Left lobe of liver (tissue), 2 donors: ENCODE data around the gene INTS1. TPM values are rescaled to one million over a fixed set of nuclear protein-coding genes. Genes with fewer than 3 reads are reported as not detected.

Experiments used
- ATAC-seq: fragments of 200-7000 bp; cut with Tn5 transposase; one replicate; pipeline ENCODE4 v1.9.1; 2020; ENCODE audit warnings: mild to moderate bottlenecking, moderate library complexity
- DNase-seq: peaks from one replicate; pipeline ENCODE4 v3.0.0-alpha.2; 2020; ENCODE audit warnings: low spot score
- total RNA-seq: library from RNA; stranded (reverse); gene quantifications from one replicate; pipeline ENCODE4 v1.2.1, GENCODE V29; 2021
- donor health status: DM: no; HTN: no; CAD: no; lungs with moderate emphysema.
- donor health status: DM: no; HTN: yes; CAD: no.

Gene INTS1
- total RNA-seq, 1 donor from 2014 or later: 55.5 TPM

DNA sequence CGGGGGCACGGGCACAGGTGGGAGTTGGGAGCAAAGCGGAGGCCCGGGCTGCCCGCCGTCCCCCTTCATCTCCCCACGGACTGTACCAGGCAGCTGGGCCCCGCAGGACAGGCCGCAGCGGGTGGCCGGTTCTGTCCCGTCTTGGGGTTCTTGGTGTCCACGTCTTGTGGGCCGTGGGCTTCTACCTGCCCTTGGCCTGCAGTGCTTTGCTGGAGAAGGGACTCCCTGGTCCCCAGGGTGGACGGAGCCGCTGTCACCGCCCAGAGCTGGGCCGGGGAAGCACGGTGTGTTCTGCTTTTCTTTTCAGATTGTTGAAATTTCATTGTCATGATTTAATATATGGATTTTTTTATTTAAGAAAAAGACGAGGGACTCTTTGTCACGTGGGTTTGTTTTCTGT is 38.1 kb upstream of the INTS1 start:
- ATAC-seq (no peak), DNase-seq (peak; percentile 45)

DNA sequence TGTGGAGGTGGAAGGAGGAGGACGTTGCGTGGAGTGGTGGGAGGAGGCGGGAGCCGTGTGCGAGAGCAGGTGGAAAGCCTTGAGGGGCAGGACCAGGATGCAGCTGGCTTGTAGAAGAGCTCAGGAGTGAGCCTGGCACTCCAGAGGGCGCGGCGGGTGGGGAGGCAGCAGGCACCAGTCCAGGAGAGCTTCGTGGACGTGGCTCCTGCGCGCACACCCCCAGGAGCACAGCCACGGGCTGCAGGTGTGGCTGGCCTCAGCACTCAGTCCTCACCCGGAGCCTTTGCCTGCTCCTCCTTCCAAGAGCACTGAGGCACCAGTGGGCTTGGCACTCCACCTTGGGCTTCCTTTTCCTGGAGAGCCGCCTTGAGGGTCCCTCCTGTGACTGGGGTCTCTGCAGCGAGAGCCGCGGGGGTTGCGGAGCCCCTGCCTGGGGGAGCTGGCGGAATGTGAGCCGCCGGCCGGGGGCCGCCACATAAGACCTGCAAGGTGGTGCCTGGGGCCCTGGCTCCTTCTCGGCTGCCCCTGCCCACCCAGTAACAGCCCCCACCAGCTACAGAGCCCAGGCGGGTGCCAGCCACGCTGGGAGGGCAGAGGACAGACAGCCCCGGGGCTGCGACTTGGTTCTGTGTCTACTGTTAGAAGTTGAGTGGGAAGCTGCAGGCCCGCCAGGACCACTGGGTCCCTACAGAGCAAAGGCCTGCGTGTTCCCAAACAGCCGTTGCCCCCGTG is 37.4 kb upstream of the INTS1 start:
- DNase-seq (peak; percentile 48), ATAC-seq (no peak)

DNA sequence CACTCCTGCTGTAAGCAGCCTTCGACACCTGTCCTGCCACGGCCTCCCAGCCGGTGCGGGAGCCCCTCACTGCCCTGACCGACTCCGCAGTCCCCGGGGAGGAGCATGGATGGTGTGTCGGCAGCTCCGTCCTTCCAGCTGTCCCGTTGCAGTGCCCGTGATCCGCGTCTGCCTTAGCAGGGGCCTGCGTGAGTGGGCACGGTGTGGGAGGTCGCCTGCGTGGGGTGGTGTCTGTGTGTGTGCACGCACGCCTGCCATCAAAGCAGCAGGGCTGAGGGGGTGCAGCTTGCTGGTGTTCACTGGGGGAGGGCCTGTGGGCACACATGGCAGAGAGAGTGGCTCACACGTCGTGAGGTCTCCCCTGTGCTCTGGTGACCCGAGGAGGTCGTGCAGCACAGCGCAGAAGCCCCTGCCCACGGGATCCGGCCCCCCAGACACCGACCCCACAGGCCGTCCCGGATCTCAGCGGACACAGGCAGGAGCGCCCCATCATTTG is 36.6 kb upstream of the INTS1 start:
- DNase-seq: peak; percentile 47
- ATAC-seq: no peak

DNA sequence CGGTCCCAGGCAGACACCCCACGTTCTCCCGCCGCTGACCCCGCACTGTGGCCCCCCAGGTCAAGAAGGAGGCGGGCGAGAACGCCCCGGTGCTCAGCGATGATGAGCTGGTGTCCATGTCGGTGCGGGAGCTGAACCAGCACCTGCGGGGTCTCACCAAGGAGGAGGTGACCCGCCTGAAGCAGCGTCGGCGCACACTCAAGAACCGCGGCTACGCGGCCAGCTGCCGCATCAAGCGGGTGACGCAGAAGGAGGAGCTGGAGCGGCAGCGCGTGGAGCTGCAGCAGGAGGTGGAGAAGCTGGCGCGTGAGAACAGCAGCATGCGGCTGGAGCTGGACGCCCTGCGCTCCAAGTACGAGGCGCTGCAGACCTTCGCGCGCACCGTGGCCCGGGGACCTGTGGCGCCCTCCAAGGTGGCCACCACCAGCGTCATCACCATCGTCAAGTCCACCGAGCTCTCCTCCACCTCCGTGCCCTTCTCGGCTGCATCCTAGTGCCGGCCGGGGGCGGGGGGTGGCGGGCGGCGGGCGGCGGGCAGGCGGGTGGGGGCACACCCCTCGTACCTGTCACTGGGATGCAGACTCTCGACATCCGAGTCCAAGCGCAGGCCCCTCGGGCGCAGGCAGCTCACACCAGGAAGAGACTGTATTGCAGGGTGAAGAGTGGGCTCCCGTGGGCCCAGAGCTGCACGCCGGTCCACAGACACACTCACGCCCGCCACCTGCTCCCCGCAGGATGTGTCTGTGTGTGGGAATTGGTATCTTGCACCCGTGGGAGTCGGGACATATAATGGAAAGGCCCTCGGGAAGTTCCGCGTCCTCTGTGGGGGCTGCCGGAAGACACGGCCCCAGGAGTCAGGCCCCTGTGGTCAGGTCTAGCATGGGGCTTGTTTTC is 35.9 kb upstream of the INTS1 start:
- DNase-seq (peak; percentile 47), ATAC-seq (no peak)

DNA sequence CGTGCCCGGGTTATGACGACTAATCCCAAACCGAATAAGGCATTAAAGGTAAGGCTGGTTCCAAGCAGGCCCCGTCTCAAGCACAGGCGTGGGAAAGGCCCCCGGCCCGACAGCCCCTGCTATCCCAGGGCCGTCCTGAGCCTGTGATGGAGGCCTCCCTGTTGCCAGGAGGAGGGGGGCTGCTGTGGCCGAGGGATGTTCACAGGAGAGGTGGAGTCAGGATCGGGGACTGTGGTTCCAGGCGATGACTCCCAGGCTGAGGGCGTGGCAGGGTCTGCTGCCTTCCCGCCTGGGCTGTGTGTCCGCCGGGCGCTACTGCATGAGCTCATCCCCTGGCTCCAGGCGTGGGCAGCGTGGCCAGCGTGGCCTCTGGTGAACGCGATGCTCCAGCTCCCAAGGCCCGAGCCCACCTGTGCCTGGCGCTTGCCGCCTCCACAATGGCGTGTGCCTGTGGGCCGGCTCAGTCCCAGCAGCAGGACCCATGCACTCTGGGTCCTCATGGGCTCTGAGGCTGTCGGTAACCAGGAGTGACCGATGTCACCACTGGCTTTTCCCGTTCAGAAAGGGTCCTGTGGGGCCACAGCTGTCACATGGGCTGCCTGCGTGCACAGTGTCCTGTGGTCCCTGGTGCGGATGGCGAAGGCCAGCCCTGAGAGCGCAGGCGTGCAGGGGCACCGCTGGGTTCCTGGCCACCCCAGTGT is 35.1 kb upstream of the INTS1 start:
- DNase-seq (peak; percentile 45), ATAC-seq (no peak)

DNA sequence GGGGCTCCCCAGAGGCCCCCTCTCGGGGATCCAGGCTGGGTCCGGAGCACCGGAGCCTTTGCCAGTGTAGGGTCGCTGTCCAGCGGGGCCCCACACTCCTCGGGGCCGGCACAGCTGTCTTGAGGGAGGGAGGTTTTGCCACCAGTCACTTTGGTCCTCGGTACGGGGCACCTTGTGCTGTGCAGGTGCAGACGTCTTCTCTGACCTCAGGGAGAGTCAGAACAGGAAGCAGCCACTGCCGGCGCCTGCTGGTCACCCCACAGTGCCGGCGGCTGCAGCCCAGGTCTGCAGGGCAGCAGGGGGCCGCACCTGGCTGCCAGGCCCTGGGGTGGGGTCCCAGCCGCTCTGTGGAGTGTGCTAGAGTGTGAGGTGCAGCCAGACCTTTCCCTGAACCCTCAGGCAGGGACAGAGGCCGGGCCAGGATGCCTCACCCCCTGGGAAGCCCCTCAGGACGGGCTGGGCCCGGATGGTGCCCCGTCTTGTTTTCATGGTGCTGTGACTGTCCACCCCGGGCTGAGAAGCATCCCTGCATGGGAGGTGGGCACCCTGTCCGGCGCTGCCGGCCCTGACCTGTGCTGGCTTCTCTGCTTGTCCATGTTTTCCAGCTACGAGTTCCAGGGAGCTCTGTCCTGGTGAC is 34.5 kb upstream of the INTS1 start:
- no peak for ATAC-seq

DNA sequence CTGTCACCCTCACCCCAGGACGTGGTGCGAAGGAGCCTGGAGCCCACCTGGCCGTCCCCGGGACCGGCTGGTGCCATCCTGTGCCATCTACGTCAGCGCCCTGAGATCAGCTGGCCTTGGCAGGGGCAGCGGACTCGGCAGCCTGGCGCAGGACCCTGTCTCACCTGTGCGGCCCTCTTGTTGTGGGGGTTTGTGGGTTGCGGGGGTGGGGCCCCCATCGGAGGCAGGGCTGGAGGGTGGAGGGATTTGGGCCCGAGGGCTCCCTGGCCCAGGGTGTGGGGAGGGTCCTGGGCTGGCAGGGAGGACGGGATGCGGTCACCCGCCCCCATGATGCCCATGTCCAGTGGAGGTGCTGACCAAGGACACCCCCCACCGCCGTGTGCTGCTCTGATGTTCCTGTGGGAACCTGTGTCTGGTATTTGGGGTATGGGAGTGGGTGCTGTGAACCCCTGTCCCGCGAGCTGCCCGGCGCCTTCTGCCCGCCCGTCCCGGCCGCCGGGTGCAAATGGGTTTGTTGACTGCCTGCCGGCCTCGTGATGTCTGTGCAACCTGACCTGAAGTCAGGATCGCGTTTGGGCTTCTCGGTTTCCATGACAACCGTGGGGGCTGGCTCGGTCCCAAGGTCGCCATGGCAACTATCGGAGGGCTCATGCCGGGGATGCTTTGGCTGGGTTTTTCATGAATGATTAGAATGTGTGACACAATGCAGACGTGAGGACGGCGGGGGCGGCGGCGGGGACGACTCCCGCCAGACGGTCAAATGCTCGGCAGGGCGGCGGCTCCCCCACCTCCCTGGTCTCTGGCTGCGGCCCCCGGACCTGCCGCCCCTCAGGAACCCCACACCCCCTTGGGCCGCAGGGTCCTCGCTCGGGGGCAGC is 33.6 kb upstream of the INTS1 start:
- ATAC-seq (peak; percentile 6), DNase-seq (peak; percentile 88)

More for the DNA sequence above, 34.5 kb upstream of the INTS1 start:
- peak; percentile 46 for DNase-seq

DNA sequence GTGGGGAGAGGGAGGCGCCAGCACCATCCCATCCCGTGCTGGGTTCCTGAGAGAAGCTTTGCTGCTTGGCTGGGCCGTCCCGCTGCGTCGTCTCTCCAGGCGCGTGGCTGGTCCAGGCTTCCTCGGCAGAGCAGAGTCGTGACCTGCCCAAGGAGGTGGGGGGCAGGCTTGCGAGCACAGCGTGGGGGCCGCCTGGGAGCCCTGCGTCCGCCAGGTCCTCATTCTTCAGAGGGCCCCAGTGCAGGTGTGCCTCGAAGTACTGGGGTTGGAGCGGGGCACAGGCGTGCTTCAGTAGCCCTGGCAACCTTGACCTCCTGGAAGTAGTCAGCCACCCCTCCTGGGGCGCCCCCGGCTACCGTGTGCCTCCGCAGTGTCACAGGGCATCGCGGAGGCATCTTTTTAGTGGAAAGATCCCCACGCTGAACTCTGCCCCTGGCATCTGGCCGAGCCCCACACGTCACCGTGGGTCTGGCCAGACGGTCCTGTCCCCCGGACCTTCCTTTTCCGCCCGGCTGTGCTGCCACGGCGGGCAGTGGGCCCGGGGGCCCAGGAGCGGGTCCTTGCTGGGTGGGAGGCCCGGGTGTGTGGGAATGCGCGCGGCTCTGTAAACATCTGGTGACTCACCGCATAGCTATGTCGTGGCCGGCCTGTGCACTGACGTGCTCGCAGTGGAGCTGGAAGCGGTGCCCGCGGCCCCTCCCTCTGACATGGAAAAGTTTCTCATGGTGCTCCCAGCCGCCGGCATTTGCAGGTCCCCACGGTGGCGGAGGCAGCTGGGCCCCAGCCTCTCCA is 32.8 kb upstream of the INTS1 start:
- DNase-seq: peak; percentile 85

DNA sequence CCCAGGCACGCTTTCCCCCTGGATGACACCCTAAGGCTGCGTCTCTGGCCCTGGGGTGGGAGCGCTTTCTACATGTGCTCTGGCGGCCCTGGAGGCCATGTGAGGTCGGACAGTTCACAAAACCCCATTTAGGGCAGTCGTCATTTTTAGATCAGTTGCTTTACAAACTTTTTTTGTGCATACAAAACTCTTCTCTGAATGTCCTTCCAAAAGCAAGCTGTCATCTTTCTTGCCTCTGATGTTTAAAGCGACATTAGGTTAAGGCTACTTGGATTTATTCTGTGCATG is 32.2 kb upstream of the INTS1 start:
- ATAC-seq: no peak
- DNase-seq: no peak

More for the DNA sequence above, 32.8 kb upstream of the INTS1 start:
- ATAC-seq: peak; percentile 75

DNA sequence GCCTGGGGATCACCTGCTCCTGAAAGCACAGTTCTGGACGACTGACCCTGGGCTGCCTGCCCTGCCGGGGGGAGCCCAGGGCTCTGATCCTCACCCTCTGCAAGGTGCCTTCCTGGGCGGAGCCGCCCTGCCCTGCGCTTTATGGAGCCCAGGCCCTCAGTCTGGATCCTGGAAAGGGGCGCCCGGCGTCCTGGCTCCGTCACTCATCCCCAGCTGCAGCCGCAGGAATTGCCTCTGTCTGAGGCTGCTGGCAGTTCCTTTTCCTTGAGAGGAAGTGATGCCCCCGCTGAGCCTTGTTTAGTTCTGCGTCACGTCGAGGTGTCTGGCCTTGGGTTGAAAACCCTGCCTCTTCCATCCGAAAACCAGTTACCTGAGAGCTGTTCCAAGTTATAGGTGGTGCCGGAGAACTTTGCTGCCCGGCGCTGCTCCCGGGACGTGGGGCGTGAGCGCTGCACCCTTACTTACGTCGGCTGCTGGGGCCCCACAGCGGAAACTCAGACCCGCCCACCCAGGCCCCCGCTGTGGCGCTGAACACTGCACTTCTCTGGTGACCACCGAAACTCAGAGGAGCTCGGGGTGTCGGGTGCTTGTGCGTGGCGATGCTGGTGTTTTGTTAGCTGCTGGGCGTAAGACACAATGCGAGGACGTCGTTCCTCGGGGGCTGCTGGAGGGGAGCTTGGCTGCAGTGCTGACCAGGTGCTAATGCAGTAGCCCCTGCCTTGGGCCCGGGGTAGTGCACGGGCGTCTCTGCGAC is 31.7 kb upstream of the INTS1 start:
- peak; percentile 47 for DNase-seq
- no peak for ATAC-seq

DNA sequence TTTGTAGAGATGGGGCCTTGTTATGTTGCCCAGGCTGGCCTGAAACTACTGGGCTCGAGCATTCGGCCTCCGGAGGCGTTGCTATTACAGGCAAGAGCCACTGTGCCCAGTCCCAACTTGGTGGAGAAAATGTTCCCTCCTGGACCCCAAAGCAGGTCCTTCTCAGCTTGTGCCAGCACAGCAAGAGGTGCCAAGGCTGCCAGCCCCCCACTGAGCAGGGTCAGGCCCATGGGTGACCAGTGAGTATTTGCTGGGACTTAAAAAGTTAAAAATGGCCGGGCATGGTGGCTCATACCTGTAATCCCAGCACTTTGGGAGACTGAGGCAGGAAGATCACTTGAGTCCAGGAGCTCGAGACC is 30.9 kb upstream of the INTS1 start:
- no peak for ATAC-seq
- DNase-seq: no peak

DNA sequence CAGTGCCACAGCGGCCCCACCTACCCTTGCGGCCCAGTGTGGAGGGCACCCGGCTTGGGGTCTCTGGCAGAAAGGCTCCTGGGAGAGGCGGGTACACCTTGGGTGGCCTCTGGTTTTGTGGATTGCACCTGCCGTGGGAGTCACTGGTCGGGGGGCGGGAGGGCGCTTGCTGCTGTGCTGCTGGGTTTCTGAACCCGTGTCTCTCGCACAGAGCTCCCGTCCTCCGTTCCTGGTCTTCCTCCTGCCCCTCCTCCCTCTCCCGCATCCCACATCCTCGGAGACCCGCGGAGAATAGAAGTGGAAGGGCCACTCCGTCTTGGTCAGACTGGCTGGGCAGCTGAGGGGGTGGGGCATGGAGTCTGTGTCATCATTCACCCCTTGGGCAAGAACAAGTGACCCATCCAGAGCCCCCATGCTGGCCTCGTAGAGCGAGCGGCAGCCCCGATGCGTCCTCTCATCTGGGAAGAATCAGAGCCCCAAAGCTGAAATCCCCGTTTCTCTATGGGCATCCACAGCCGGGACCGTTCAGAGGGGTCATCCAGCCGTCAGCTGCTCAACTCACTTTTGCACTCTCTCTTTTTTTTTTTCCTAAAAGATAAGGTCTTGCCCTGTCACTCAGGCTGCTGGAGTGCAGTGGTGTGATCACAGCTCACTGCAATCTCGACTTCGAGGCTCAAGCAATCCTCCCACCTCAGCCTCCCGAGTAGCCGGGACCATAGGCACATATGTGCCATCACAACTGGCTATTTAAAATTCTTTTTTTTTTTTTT is 30.3 kb upstream of the INTS1 start:
- peak; percentile 47 for DNase-seq
- ATAC-seq: no peak

DNA sequence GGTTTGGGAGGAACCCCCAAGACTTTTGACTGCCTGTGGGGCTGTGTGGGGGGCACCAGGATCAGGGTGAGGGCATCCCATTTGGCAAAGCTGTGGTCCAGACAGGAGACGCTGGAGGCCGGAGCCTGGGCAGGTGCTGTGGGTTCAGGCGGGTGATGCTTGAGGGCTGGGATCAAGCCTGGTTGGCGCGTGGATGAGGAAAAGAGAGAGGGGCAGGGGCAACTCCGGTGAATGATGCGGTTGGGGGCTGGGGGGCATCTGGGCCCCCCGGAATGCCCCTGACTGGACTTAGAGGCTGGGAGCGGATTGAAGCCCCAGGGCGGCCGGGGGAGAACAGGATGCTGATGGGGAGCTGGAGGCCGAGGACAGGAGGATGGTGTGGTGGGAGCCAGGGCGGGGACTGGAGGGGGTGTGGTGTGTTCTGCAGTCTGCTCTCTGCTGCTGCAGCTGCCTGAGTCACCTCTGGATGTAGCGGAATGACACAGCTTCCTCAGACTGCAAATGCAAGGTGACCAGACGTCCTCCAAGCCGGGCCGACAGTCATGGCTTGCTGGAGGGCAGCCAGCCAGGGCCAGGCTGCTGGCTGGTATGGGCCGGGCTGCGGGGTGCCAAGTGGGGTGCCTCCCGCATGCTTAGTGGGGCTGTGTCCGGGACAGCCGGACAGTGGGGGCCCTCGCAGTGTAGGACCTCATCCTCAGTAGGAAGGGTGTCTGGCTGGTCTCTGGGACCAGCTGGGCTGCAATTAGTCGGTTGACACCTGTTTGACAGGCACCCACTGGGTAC is 29.5 kb upstream of the INTS1 start:
- DNase-seq (peak; percentile 50), ATAC-seq (no peak)

DNA sequence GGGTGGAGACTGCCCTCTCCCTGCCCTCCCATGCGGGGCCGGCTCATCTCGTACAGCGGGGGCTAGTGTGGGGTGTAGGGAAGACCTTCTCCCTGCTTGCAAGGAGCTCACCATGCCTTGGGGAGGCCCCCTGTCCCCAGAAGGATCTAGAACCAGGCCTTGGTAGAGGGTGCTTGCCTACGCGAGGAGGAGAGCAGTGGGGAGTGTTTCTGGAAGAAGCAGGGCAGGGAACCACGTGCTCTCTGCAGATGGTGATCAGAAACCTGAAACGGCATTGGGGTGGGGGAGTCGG is 29.0 kb upstream of the INTS1 start:
- DNase-seq (no peak), ATAC-seq (no peak)

DNA sequence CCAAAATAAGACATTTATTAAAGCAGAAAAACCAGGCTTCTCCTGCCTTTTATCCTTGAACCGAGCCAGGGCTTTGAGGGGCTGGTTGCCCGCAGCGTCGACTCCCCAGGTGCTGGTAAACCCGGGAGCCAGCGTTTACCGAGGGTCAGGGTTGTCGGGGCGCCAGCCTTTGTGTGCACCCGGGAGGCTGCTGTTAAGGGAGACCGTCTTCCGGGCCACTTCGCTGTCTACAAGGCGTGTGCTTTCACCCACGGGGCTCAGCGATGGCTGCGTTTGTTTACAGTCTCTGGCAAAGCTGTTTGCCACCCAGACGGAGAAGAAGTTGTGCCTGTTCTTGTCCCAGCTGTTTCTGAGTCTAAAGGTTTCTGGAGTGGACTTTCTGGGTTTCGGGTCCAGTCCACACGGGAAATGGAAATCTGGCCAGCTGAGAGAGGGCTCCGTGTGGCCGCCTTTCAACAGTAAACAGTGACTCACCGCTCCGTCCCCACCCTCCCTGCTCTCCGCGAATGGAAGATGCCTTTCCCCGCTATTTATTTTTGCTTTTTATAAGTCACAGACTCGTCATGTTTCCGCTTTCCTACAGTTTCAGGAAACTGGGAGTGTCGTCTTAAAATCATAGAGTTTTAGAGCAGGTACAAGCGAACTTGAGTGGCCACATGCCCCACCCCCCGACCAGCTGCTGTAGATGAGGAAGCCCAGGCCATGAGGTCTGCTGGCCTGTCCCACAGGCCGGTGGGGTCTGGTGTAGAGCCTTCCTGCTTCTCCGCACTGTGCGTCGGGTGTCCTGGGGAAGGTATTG is 28.5 kb upstream of the INTS1 start:
- DNase-seq (peak; percentile 87), ATAC-seq (peak; percentile 61)

DNA sequence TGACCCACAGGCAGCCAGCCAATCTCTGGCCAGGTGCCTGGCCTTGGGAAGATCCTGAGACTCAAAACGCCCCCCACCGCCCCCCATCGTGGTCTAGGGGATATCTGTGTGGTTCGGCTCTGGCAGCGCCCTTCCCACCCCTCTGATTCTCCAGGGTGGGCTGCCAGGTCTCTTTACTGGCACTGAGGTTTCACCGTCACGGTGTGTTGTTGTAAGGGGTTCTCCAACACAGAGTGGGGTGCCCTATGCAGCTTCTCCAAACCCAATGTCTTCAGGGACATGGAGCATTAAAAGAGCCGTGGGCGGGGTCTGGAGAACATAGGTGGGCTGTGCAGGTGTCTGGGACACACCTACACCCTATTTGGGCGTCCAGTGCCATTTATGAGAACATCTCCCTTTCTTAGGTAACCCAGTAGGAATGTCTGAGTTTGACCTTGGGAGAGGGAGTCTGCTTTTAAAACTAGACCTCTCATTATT is 27.8 kb upstream of the INTS1 start:
- ATAC-seq (no peak), DNase-seq (no peak)
